Suppressor macrophage treated with lipopolysaccharide for 1 hour (primary cell): ENCODE results near the gene TET3.

Source experiments
- DNase-seq, 3 donors: peaks; one replicate each; pipeline ENCODE4 v3.0.0-alpha.2; 2020 to 2022

TET3 gene

GRCh38 chr2:73987948-73988700 lies 3.4 kb downstream of the TET3 start:
- DNase-seq, result no peak

GRCh38 chr2:73989972-73990371 lies 5.3 kb downstream of the TET3 start:
- no peak for DNase-seq

GRCh38 chr2:73990531-73990930 lies 5.8 kb downstream of the TET3 start:
- DNase-seq, result no peak

GRCh38 chr2:73992036-73992435 lies 7.3 kb downstream of the TET3 start:
- no peak for DNase-seq

DNA sequence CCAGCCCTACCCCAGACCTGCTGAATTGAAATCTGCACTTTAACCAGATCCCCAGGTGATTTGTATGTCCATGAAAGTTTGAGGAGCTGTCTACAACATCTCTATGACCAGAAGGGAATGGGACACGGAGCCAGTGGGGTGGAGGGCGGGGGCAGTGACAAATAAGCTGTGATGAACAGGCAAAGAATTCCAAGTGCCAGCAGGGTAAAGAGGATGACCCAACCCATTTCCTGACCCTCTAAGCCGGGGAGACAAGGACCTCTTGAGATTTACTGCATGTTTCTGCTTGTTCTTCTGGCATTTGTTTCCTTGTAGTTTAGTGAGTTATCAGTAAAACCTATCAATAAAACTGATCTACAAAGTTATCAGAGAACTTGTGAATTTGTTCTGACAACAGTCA lies 8.7 kb downstream of the TET3 start:
- DNase-seq, result no peak

DNA sequence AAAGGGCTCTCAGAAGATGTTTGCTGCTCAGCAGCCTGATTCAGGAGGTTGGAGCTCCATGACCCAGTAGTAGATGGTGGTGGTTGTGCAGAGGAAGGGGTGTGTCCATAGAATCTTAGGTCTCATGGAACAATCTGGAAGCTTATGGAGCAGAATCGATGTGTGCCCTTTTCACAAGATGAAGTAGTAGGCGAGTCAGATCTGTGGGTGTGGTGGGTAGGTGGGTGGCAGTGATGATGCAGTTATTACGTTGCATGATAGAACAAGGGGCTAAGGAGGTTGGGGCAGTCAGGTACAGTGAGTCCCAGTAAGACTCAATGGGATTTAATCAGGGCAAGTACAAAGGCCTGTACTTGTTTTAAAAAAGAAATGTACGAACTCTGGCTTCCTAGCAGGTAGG lies 9.1 kb downstream of the TET3 start:
- DNase-seq, result peak in 2 of 3 donors; percentile 40

DNA sequence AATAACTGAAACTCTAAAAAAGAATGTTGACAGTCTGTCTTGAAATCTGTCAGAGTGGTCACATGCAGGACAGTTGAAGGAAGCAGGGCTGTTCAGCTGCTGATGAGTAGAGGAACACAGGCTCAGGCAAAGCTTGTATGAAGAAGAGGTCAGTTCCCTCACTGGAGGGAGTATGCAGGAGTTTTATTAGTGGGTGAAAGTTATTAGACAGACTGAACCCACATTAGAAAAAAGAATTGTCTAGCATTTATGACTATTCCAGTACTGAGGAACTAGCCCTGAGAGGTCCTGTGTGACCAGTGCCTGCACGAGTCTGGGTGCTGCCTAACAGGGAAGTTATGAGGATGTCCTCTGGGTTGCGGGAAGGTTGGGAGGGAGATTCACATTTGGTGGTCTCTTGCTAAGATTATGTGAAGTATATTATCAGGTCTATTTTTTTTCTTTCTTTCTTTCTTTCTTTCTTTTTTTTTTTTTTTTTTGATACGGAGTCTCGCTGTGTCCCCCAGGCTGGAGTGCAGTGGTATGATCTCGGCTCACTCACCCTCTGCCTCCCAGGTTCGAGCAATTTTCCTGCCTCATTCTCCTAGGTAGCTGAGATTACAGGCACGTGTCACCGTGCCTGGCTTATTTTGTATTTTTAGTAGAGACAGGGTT lies 9.6 kb downstream of the TET3 start:
- peak; percentile 54 to 64 (median 56) for DNase-seq

GRCh38 chr2:73995810-73996209 lies 11.1 kb downstream of the TET3 start:
- DNase-seq, result no peak

- no peak for DNase-seq
These were observed 13.1 kb downstream of the TET3 start for GRCh38 chr2:73997813-73998212.

- no peak for DNase-seq
These were observed 13.7 kb downstream of the TET3 start for GRCh38 chr2:73998451-73998850.

GRCh38 chr2:73998933-73999332 lies 14.2 kb downstream of the TET3 start:
- no peak for DNase-seq

DNA sequence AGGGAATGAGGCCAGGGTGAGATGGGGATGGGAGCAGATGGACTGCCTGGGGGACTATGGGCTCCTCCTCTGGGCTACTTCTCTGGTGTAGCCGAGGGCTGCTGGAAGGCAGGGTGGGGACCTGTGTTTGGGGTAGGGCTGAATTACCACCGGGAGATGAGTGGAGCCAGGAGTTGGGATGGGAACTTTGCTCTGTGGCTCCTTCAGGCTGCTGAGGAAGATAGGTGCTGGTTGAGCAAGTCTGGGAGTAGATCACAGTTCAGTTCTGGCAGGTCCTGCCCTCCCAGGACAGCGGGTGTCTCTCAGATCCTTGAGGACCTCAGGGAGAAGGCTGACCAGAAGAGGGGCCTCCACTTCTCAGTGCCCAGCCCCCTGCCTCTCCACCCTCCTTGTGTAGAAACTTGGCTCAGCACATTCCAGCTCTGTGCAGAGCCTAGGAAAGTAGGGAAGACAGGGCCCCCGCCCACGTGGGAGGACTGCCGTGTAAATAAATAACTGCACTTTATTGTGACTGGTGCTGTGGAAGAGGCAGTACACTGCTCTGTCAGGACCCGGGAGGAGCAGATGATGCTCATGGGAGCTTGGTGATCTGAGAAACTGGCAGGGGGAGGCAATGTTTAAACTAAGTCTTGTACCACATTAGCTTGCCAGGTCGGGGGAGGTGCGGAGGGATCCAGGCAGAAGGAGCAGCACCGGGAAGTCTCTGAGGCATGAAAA lies 15.3 kb downstream of the TET3 start:
- DNase-seq, result no peak

GRCh38 chr2:74000666-74001065 lies 16.0 kb downstream of the TET3 start:
- DNase-seq, result no peak

- no peak for DNase-seq
These were observed 16.4 kb downstream of the TET3 start for GRCh38 chr2:74001121-74001520.

DNA sequence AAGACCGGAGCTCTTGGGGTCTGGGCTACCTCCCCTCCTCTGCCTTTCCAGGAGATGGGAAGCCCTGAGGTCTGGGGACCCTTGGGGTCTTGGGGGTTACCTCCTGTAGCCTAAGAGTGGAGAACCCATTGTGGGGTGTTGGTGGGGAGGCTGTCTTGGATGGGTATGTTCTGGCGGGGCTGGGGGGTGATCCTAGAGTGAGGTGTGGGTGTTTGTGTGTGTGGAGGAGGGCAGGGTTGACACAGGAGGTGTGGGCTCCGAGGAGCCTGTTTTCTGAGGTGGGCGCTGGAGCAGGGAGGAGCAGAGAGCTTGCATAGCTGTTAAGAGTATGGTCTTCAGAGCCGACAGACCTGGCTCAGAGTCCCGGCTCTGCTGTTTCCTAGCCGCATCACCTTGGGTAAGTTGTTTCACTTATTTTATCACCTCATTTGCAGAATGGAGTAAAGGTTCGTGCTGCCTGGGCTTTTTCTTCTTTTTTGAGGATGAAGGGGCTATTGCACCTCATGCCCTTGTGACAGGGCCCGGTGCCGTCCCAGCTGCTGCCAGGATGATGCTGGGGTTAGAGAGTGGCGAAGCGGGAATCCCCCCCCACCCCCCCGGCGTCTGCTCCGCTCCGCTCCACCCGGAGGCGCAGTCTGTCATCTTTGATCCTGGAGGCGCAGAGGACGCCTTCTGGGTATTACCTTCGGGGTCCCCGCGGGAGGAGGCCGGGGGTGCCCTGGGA lies 17.2 kb downstream of the TET3 start:
- peak in 1 of 3 donors; percentile 69 for DNase-seq

GRCh38 chr2:74002505-74003421 lies 18.1 kb downstream of the TET3 start:
- peak; percentile 87 to 97 (median 89) for DNase-seq

- DNase-seq, result peak; percentile 69 to 81 (median 72)
These were observed 18.9 kb downstream of the TET3 start for GRCh38 chr2:74003494-74004211.

- no peak for DNase-seq
These were observed 19.8 kb downstream of the TET3 start for GRCh38 chr2:74004212-74005182.

DNA sequence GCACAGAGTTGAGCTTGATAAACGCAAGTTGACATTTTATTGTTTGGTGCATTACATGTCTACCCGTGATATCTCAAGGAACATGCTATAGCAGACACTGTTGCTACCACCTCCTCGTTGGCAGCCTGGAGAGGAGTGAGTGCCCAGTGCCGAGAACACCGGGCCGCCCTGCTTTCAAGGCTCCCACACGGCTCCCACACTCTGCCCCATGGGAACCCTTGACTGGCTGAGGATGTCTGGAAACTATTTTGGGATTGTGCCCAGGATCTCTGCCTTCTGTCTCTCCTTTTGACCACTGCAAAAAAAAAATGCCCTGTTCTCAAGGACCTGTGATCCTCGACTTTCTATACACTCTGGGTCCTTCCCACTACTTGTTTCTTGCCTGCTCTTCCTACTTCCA lies 21.1 kb downstream of the TET3 start:
- no peak for DNase-seq

DNA sequence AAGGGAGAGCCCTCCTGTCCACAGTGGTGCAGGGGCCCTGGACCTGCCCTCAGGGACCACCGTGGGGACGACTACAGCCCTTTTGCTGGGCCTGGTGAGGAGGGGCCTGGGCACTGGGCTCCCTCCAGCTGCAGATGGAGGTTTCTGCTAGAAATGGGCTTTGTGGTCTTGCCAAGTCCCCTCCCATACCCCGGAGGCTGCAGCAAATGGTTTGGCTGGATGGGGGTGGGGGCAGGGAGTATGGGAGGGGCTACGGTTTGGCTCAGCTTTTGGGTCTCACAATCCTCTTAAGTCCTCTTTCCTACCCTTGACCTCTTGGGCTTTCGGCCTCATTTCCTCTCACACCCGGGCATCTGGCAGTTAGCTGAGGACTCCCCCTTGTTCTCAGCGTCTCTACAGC lies 21.7 kb downstream of the TET3 start:
- DNase-seq, result no peak
